K562 (cell line): Measurements from ENCODE around the gene IFT172. TPM values are rescaled to one million over a fixed set of nuclear protein-coding genes. Genes with fewer than 3 reads are reported as not detected.

ENCODE experiments used
- ARHGAP35 ChIP-seq: fragments of 450-650 bp; IDR thresholded peaks from 2 replicates; pipeline ENCODE4 v1.6.1; 2018; ENCODE audit not compliant: partially characterized antibody
- BCOR ChIP-seq: fragments of 450-650 bp; IDR thresholded peaks from 2 replicates; pipeline ENCODE4 v1.6.1; 2016
- CBFA2T3 ChIP-seq: fragments of 450-650 bp; IDR thresholded peaks from 2 replicates; pipeline ENCODE4 v1.6.1; 2017
- CXXC5 ChIP-seq: fragments of 250-450 bp; sonication (Bioruptor Pico); IDR thresholded peaks from 2 replicates; pipeline ENCODE4 v1.8.0; 2022; ENCODE audit warnings: inconsistent platforms, mild to moderate bottlenecking, moderate library complexity
- E2F3 ChIP-seq: fragments of 250-450 bp; sonication (Bioruptor Pico); IDR thresholded peaks from 2 replicates; pipeline ENCODE4 v1.4.0; 2020; ENCODE audit warnings: mild to moderate bottlenecking
- ESRRA ChIP-seq: fragments of 450-650 bp; IDR thresholded peaks from 2 replicates; pipeline ENCODE4 v1.6.1; 2014; ENCODE audit warnings: low read depth, mild to moderate bottlenecking, moderate library complexity, borderline replicate concordance
- EZH2 ChIP-seq: IDR thresholded peaks from 2 replicates; pipeline ENCODE4 v1.6.1; 2012; ENCODE audit warnings: low read depth, mild to moderate bottlenecking, inconsistent platforms, low read length, borderline replicate concordance
- HLTF ChIP-seq: fragments of 450-650 bp; IDR thresholded peaks from 2 replicates; pipeline ENCODE4 v1.6.1; 2016
- KLF16 ChIP-seq: IDR thresholded peaks from 2 replicates; pipeline ENCODE4 v1.6.1; 2016; ENCODE audit warnings: antibody characterized with exemption
- NCOA1 ChIP-seq: fragments of 450-650 bp; IDR thresholded peaks from 2 replicates; pipeline ENCODE4 v1.6.1; 2016; ENCODE audit warnings: low read depth
- NFYB ChIP-seq: IDR thresholded peaks from 2 replicates; pipeline ENCODE4 v1.6.1; 2011; ENCODE audit warnings: mild to moderate bottlenecking, moderate library complexity; ENCODE audit not compliant: insufficient read length; ENCODE audit errors: extremely low read depth
- SMARCA4 ChIP-seq: fragments of 450-650 bp; IDR thresholded peaks from 2 replicates; pipeline ENCODE4 v1.6.1; 2016
- SNIP1 ChIP-seq: fragments of 450-650 bp; IDR thresholded peaks from 2 replicates; pipeline ENCODE4 v1.7.1; 2017; ENCODE audit warnings: low read depth, mild to moderate bottlenecking
- TEAD4 ChIP-seq, 2 experiments: sonication (generic) in 1 of 2; formaldehyde crosslinking in 1 of 2; IDR thresholded peaks; 2 replicates each; pipeline versions ENCODE4 v1.6.1 to v1.8.0; 2012 to 2022; ENCODE audit warnings: borderline replicate concordance in 1 of 2, inconsistent platforms in 1 of 2, low read length in 1 of 2, mild to moderate bottlenecking in 1 of 2, missing genetic modification reagents in 1 of 2
- TFAM ChIP-seq: fragments of 250-450 bp; sonication (Bioruptor Pico); conservative IDR thresholded peaks from 2 replicates; pipeline ENCODE4 v1.5.0; 2021; ENCODE audit warnings: mild to moderate bottlenecking, moderate library complexity
- THAP7 ChIP-seq: fragments of 250-450 bp; sonication (Bioruptor Pico); IDR thresholded peaks from 2 replicates; pipeline ENCODE4 v1.5.0; 2021
- ZNF140 ChIP-seq: fragments of 250-450 bp; sonication (Bioruptor Pico); IDR thresholded peaks from 2 replicates; pipeline ENCODE4 v1.8.0; 2021; ENCODE audit warnings: moderate library complexity, mild to moderate bottlenecking, inconsistent platforms
- polyA plus RNA-seq, 8 experiments: library from polyadenylated mRNA; depleted of rRNA in 4 of 8; stranded (reverse) in 5 of 8; unstranded in 3 of 8; fragments of >200 nt; fragmentation: Nextera tagmentation in 2 of 8; fragmentation: Illumina TruSeq in 1 of 8; extraction: Ambion mirVana in 2 of 8; extraction: Trizol in 1 of 8; gene quantifications; 2 replicates each; pipeline versions ENCODE4 v1.2.1 to v1.2.3, GENCODE V29; 2011 to 2014; ENCODE audit warnings: inconsistent platforms in 1 of 8, missing spikeins in 1 of 8
- total RNA-seq, 7 experiments: library from RNA; depleted of rRNA in 6 of 7; stranded (reverse); fragments of >200 nt in 6 of 7; fragmentation: Illumina TruSeq in 2 of 7; extraction: Trizol in 2 of 7; gene quantifications; 2 replicates each; pipeline versions ENCODE4 v1.2.1 to v1.2.3, GENCODE V29; 2011 to 2021; ENCODE audit warnings: low replicate concordance in 1 of 7
- TF ChIP-seq, protein P1 (sequence below): fragments of 450-650 bp; formaldehyde crosslinking; IDR thresholded peaks from 2 replicates; pipeline ENCODE4 v1.4.0; 2020; ENCODE audit warnings: mild to moderate bottlenecking, moderate library complexity
- TF ChIP-seq, protein P2 (sequence below): fragments of 250-450 bp; sonication (Bioruptor Pico); IDR thresholded peaks from 2 replicates; pipeline ENCODE4 v1.5.0; 2021; ENCODE audit warnings: mild to moderate bottlenecking, moderate library complexity

The IFT172 gene
- total and polyA plus RNA-seq, 9 of the 15 experiments (the other 6 are each of a cell fraction or from before 2014, with no cell fraction given): 5.6 to 19.1 (median 13.5) TPM

DNA sequence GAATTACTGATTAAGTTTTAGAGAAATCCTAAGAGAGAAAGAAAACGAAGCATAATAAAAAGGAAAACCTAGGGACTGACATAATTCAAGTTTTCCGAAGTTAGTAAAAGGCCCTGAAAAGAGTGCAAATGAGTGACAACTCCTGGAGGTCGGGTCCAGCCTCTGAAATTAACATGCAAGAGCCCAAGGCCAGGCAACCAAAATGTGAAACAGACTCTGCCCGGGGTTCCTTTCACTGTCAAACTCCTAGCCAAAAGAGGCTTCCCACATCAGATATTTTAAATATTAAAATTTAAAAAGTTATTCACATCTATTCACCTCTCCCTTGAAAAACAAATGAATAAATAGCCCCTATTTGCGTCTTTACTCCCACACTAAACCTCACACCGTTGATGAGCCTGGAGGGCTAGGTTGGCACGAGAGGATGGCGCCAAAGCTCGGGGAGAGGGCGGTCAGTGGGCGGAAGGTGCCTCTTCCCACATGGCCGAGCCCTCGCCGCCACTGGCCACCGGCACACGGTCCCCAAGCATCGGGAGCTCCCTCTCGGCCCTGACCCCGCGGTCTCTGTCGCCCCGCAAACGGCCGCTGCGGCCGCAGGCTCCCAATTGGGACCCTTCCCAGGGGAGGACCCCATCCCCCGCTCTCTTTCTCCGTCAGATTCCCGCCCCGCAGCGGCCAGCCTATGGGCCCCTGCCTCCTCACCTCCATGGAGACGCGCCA is 80.8 kb downstream of the IFT172 start (continued):
- TF ChIP-seq, protein P1, sequence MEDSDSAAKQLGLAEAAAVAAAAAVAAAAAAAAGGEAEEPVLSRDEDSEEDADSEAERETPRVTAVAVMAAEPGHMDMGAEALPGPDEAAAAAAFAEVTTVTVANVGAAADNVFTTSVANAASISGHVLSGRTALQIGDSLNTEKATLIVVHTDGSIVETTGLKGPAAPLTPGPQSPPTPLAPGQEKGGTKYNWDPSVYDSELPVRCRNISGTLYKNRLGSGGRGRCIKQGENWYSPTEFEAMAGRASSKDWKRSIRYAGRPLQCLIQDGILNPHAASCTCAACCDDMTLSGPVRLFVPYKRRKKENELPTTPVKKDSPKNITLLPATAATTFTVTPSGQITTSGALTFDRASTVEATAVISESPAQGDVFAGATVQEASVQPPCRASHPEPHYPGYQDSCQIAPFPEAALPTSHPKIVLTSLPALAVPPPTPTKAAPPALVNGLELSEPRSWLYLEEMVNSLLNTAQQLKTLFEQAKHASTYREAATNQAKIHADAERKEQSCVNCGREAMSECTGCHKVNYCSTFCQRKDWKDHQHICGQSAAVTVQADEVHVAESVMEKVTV (CRISPR knock-in tag): no peak
- TF ChIP-seq, protein P2, sequence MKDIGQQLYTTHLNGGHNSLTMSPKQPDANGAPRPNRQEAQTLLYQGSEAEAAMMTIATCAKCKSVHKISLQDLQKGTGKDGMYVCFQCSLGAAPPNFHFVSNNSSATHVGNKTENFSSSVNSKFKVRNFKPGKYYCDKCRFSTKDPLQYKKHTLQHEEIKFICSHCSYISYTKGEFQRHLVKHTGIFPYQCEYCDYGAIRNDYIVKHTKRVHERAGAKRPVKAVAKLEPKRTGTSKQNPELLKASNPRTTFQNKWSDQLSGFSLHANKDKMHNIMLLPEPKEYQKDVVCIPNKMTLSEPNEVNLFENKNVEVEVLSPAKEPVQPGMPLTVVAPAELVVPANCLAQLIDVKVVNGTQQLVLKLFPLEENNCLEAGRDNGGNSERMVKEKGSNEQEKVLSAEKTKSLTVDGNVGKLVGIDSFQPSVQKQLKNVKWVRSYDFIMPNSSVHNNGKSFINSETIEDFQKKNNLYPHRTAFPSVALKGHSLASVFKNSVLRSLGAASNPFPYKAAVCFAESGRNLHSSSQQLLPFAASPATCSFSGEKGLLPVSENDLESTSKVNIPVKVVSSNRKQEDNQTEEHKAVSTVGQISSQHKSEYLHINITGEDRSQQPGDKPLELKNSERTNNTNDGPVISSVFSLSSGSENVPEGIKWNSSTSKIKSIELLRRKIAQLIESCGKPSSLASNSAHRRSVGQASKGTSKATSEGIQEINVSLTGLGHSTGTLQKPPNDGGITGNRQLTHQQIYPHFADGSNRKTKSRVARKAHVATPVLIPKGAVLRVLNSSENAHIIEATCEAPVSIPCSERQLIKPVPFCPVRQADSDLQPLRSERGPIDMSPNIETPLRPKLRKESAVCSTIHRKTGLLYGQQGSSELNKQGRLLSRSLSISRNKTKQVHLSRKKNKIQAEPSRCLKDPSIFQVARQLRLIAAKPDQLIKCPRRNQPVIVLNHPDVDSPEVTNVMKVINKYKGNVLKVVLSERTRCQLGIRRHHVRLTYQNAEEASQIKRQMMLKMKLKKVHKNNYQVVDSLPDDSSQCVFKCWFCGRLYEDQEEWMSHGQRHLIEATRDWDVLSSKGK (CRISPR knock-in tag): no peak
- TF ChIP-seq ESRRA (no peak), ZNF140 (no peak), EZH2 (no peak), ARHGAP35 (no peak), SNIP1 (no peak), HLTF (no peak), E2F3 (CRISPR knock-in tag) (no peak), SMARCA4 (no peak), NCOA1 (no peak), TEAD4 (IDR thresholded peaks at IDR 0.05; ENCODE audit: low read length) (no peak), TEAD4 (CRISPR knock-in tag; IDR thresholded peaks at IDR 0.05; ENCODE audit: borderline replicate concordance) (no peak), CBFA2T3 (no peak), CXXC5 (CRISPR knock-in tag) (no peak), NFYB (no peak), THAP7 (CRISPR knock-in tag) (peak; percentile 75; the same call in 1 of the 2 replicates), TFAM (CRISPR knock-in tag) (no peak), BCOR (no peak), KLF16 (no peak)
